Breast epithelium (tissue), 3 donors: Measurements from ENCODE around the gene ETFBKMT.

Source experiments
- POLR2A ChIP-seq: fragments of 450-650 bp; IDR thresholded peaks from one replicate; pipeline ENCODE4 v1.6.1; 2016; ENCODE audit warnings: antibody characterized with exemption, mild to moderate bottlenecking, moderate library complexity
- POLR2AphosphoS5 ChIP-seq, 3 donors: sonication (generic); formaldehyde crosslinking; IDR thresholded peaks; one replicate each; pipeline ENCODE4 v1.6.1; 2017; ENCODE audit warnings: antibody characterized with exemption in 3 of 3
- TF ChIP-seq, protein P1 (sequence below), 3 donors: fragments of 450-650 bp; IDR thresholded peaks; one replicate each; pipeline ENCODE4 v1.5.1; 2016 to 2017; ENCODE audit warnings: antibody characterized with exemption in 3 of 3, mild to moderate bottlenecking in 3 of 3, moderate library complexity in 3 of 3

DNA sequence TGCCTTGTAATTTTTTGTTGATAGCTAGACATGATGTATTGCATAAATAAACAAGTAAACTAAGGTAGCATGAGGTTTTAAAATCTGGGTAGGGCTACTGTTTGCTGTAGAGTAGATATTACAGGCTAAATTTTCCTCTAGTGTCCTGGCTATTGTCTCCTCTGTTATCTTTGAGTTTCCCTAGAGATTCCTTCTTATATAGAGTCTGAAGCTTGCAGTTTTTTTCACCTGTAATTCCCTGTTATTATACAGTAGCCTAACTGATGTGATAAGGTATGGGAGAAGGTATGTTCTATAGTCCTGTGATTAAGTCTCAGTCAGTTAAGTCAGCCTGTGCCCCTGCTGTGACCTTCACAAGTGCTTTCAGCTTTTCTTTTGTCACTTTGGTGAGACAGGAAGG is 9.5 kb downstream of the ETFBKMT start:
- TF ChIP-seq POLR2AphosphoS5 (IDR thresholded peaks at IDR 0.05) (no peak), POLR2A (no peak)
- TF ChIP-seq, protein P1, sequence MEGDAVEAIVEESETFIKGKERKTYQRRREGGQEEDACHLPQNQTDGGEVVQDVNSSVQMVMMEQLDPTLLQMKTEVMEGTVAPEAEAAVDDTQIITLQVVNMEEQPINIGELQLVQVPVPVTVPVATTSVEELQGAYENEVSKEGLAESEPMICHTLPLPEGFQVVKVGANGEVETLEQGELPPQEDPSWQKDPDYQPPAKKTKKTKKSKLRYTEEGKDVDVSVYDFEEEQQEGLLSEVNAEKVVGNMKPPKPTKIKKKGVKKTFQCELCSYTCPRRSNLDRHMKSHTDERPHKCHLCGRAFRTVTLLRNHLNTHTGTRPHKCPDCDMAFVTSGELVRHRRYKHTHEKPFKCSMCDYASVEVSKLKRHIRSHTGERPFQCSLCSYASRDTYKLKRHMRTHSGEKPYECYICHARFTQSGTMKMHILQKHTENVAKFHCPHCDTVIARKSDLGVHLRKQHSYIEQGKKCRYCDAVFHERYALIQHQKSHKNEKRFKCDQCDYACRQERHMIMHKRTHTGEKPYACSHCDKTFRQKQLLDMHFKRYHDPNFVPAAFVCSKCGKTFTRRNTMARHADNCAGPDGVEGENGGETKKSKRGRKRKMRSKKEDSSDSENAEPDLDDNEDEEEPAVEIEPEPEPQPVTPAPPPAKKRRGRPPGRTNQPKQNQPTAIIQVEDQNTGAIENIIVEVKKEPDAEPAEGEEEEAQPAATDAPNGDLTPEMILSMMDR (IDR thresholded peaks at IDR 0.05), result no peak
